Activated naive CD8-positive, alpha-beta T cell treated with anti-CD3 and anti-CD28 coated beads for 36 hours (primary cell): Measurements from ENCODE around the gene JAG1. TPM values are rescaled to one million over a fixed set of nuclear protein-coding genes. Genes with fewer than 3 reads are reported as not detected.

Experiments
- DNase-seq: peaks from one replicate; pipeline ENCODE4 v3.0.0; 2021
- H3K27ac Mint-ChIP-seq: one replicate; pipeline ENCODE4 v1.8.0; 2022; ENCODE audit warnings: mild to moderate bottlenecking, moderate library complexity, mixed read lengths
- H3K27me3 Mint-ChIP-seq: one replicate; pipeline ENCODE4 v1.8.0; 2022; ENCODE audit warnings: mild to moderate bottlenecking, mixed read lengths
- H3K36me3 Mint-ChIP-seq: one replicate; pipeline ENCODE4 v1.8.0; 2021; ENCODE audit warnings: mild to moderate bottlenecking, mixed read lengths
- H3K4me1 Mint-ChIP-seq: one replicate; pipeline ENCODE4 v1.8.0; 2021; ENCODE audit warnings: mixed read lengths
- H3K4me3 Mint-ChIP-seq: one replicate; pipeline ENCODE4 v1.8.0; 2022; ENCODE audit warnings: mild to moderate bottlenecking, moderate library complexity, mixed read lengths
- H3K9me3 Mint-ChIP-seq: one replicate; pipeline ENCODE4 v1.8.0; 2022; ENCODE audit warnings: mixed read lengths
- total RNA-seq, 2 experiments: library from RNA; stranded (reverse); gene quantifications; one replicate each; pipeline ENCODE4 v1.2.3, GENCODE V29; 2021

JAG1 gene
- total RNA-seq, 2 experiments from 2014 or later, result 0.19 TPM; not detected in 1

DNA sequence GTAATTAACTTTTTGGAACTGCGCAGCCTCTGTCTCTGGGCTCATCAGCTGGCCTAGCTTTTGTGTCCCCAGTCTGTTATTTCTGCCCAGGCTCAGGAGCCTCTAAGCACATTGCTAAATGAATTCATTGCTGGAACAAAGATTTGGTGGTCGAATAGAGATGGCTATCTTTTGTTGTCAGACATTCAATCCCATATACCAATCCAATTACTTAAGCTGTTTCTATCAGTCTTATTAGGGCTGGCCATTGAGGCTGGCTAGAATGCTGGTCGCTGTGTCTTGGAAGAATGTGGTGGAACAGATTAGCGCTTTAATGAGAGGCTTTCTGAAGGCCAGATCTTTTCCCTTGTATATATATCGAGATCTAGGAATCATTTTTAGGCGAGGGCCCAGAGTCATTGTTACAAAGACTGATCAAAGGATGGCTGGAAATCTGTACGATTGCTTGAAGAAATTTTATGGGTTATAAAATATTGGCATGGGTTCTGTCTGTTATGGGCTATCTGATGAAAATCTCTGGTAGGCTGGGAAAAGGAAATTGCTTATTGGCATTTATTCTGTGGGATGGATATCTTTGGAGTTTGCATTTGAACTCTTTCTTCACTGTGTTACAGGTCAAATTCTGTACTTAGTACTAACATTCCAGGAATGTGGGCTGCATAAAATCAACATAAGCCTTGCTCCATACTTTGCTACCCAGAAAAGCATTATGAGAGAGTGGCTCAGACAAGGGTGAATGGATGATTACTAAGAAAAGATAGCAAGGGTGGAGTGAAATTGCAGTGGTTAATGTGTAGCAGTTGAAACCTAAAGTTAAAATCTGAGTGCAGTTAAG, 34.8 kb upstream of the JAG1 start:
- H3K4me3 Mint-ChIP-seq, result no peak overlapping the region
- H3K9me3 Mint-ChIP-seq, result no peaks in the 10 kb centered on the region
- no peaks in the 10 kb centered on the region for H3K4me1 Mint-ChIP-seq
- DNase-seq, result no peak
- H3K27me3 Mint-ChIP-seq, result peaks cover 11% of the 10 kb centered on the region
- no peak overlapping the region for H3K27ac Mint-ChIP-seq
- no peaks in the 10 kb centered on the region for H3K36me3 Mint-ChIP-seq

DNA sequence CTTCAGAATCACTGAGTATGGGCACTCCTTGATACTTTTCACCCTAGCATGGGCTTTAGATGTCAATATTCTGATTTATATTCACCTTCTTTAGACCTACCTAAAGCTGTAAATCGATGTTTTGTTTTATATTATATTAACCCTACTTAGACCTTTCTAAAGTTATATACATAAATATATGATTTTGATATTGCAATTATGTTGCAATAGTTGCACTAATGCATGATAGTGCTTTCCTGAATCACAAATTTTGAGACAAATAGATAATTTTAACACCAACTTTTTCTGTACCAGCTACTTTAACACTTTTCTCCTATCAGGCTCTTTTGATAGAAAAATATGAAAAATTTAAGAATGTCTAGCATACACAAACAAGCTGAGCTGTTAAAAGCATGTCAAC, 34.0 kb upstream of the JAG1 start:
- Mint-ChIP-seq H3K4me3 (no peak overlapping the region), H3K27me3 (peaks cover 13% of the 10 kb centered on the region), H3K9me3 (no peaks in the 10 kb centered on the region), H3K27ac (no peak overlapping the region), H3K36me3 (peaks cover 1% of the 10 kb centered on the region), H3K4me1 (no peaks in the 10 kb centered on the region)
- no peak for DNase-seq

DNA sequence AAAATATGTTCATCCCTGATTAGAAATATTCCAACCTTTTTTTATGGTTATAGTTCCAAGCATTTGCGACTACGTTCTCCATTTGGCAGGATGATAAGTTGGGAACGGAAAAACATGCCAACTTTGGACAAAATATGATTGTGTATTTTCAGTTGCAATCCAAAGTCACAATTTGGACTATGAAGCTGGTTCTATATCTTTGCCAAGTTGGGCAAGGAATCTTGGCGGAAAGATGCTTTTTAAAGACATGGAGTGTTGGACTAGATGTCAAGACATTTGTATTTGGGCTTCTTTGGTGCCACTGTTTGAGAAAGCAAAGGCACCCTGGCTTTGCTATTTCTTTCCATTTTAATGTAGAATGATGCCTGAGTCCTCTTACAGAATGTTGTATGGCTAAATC, 33.3 kb upstream of the JAG1 start:
- no peaks in the 10 kb centered on the region for H3K9me3 Mint-ChIP-seq
- no peak overlapping the region for H3K27ac Mint-ChIP-seq
- H3K4me3 Mint-ChIP-seq, result no peak overlapping the region
- H3K36me3 Mint-ChIP-seq, result peaks cover 1% of the 10 kb centered on the region
- DNase-seq, result no peak
- no peaks in the 10 kb centered on the region for H3K4me1 Mint-ChIP-seq
- H3K27me3 Mint-ChIP-seq, result peaks cover 13% of the 10 kb centered on the region

DNA sequence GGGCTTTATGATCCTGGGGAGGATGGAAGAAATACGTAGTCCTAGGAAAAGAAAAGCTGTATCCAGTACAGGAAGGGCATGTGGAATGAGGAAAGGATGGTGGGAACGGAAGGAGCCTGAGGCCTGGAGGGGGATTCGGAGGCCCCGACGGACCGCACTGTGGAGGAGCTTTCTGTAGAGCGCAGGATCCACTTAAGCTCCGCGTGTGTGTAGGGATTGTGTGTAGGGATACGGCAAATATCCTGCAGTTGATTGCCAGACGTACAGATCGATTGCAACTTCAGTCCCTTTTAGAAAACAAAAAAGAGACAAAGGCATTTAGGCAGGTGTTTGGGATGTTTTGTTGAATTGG, 32.6 kb upstream of the JAG1 start:
- Mint-ChIP-seq H3K27ac (no peak overlapping the region), H3K27me3 (peaks cover 13% of the 10 kb centered on the region), H3K9me3 (no peaks in the 10 kb centered on the region), H3K4me3 (no peak overlapping the region), H3K4me1 (no peaks in the 10 kb centered on the region), H3K36me3 (peaks cover 1% of the 10 kb centered on the region)
- no peak for DNase-seq

DNA sequence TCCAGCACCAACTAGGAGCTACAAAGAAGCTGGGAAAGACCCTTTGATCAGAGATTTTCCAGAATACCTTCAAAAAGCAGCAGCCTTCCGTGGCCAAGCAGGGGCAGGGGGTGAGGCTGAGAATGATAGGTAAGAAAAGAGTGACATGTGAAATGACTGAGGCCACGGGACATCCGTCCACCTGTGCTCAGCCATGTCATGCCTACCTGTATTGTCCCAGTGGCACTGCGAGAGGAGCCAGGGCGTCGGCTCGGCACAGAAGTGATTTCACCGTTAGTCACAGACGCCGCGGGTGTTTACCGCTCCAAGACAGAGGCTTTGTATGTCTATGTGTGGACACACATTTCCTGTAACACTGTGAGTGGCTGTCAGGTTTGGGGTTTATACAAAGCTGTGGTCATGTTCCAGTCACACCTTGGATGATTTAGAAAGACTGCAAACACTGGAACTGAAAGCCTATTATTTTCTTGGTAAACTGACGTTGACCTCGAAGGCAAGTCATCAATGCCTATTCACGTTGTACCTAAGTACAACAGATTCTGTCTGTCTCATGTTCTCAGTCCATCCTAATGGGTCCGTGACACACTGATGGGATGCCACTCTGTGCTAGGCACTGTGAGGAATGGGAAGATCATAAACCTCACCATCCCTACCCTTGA, 32.1 kb upstream of the JAG1 start:
- H3K4me1 Mint-ChIP-seq, result no peaks in the 10 kb centered on the region
- H3K27ac Mint-ChIP-seq, result no peak overlapping the region
- DNase-seq, result no peak
- H3K36me3 Mint-ChIP-seq, result peaks cover 1% of the 10 kb centered on the region
- H3K9me3 Mint-ChIP-seq, result no peaks in the 10 kb centered on the region
- H3K4me3 Mint-ChIP-seq, result no peak overlapping the region
- peaks cover 13% of the 10 kb centered on the region for H3K27me3 Mint-ChIP-seq

DNA sequence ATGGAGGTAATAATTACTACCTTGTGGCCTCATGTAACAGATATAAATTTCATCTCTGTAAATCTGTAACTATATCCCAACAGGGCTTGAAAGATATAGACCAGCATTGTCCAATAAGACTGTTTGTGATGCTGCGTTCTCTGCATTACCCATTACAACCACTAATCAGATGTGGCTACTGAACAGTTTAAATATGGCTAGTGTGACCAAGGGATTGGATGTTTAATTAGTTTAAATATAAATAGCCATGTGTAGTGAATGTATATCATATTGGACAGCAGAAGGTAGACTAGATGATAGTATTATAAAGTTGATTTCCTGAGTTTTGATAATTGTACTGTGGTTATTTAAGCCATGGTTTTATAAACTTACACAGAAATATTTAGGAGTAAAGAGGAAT, 27.8 kb upstream of the JAG1 start:
- DNase-seq, result no peak
- peaks cover 1% of the 10 kb centered on the region for H3K36me3 Mint-ChIP-seq
- no peaks in the 10 kb centered on the region for H3K9me3 Mint-ChIP-seq
- H3K4me1 Mint-ChIP-seq, result no peaks in the 10 kb centered on the region
- H3K27ac Mint-ChIP-seq, result no peak overlapping the region
- no peak overlapping the region for H3K4me3 Mint-ChIP-seq
- H3K27me3 Mint-ChIP-seq, result peaks cover 16% of the 10 kb centered on the region

DNA sequence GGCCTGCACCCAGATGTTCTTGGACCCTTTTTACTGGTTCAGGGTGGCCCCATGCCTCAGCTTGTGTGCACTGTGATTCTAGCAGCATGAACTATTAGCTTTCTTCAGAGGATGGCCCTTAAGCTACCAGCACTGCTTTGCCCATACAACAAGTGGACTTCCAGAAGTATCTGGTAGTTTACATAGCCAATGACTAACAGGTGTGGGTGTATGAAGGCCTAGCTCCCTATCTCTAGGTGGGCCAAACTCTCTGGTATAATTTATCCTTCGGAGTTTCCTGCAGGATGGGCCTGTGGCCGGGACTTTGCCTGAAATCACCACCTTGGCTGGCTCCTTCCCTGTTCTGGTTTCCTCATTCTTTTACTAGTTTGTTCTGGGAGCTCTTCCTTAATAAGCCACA, 26.1 kb upstream of the JAG1 start:
- no peak overlapping the region for H3K27ac Mint-ChIP-seq
- no peak overlapping the region for H3K4me3 Mint-ChIP-seq
- no peaks in the 10 kb centered on the region for H3K9me3 Mint-ChIP-seq
- no peaks in the 10 kb centered on the region for H3K4me1 Mint-ChIP-seq
- peaks cover 11% of the 10 kb centered on the region for H3K27me3 Mint-ChIP-seq
- peaks cover 1% of the 10 kb centered on the region for H3K36me3 Mint-ChIP-seq
- no peak for DNase-seq

DNA sequence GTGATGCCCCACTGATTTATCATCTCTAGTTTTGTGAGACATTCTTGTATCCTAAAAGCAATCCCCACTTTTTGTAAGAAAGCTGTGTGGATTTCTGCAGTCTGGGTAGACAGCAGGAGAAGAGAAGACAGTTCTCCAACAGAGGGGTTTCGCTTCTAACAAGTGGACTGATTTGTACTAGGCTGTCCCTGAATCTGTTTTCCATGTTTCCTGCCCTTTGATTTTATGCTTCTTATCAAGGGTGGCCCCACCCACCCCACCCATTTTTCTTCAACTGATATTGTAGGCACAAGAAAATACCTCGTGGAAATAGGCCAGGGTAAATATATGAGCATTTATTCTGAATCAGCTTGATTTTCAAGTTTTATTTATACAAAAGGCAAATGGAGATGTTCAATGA, 25.7 kb upstream of the JAG1 start:
- Mint-ChIP-seq H3K4me3 (no peak overlapping the region), H3K36me3 (peaks cover 1% of the 10 kb centered on the region), H3K27ac (no peak overlapping the region), H3K27me3 (peaks cover 11% of the 10 kb centered on the region), H3K9me3 (no peaks in the 10 kb centered on the region), H3K4me1 (no peaks in the 10 kb centered on the region)
- no peak for DNase-seq

DNA sequence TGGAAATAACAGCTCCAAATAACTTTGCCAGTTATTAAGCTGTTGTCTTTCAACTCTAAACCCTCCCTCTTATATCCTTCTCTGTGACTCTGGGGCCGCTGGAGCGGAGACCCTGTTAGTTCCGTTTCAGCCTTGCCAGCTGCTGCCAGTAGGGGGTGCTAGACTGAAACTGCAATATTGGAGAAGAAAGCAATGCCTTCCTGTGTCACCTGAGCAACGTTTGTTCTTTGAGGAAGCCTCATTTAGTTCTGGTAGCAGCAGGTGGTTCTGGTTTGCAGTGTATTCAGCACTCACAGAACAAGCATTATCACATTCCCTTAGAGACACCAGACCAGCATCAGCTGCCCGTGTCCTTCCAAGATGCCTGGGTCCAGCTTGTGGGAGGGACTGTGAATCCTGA, 22.9 kb upstream of the JAG1 start:
- DNase-seq, result no peak
- no peaks in the 10 kb centered on the region for H3K9me3 Mint-ChIP-seq
- no peak overlapping the region for H3K4me3 Mint-ChIP-seq
- no peak overlapping the region for H3K27ac Mint-ChIP-seq
- no peaks in the 10 kb centered on the region for H3K4me1 Mint-ChIP-seq
- peaks cover 15% of the 10 kb centered on the region for H3K27me3 Mint-ChIP-seq
- H3K36me3 Mint-ChIP-seq, result no peaks in the 10 kb centered on the region

DNA sequence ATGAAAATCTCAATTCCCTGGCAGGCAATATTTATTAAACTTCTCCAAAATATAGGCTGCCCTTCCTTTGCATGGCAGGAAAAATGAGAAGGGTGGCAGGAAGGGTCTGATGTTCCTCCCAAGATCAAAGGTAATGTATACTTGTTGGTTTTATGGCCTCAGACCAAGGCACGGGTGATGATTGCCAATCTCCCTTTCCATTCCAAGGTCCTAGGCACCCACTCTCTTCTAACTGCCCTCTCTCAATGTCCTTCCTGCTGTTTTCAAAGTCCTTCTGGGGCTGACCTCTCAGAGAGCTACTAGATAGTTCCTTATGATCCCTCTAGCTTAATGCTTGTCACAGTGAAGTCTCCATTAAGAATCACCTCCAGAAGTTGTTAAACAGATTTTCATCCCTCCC, 15.6 kb upstream of the JAG1 start:
- Mint-ChIP-seq H3K9me3 (no peaks in the 10 kb centered on the region), H3K4me3 (no peak overlapping the region), H3K4me1 (no peaks in the 10 kb centered on the region), H3K27ac (no peak overlapping the region), H3K27me3 (peaks cover 7% of the 10 kb centered on the region), H3K36me3 (no peaks in the 10 kb centered on the region)
- no peak for DNase-seq

DNA sequence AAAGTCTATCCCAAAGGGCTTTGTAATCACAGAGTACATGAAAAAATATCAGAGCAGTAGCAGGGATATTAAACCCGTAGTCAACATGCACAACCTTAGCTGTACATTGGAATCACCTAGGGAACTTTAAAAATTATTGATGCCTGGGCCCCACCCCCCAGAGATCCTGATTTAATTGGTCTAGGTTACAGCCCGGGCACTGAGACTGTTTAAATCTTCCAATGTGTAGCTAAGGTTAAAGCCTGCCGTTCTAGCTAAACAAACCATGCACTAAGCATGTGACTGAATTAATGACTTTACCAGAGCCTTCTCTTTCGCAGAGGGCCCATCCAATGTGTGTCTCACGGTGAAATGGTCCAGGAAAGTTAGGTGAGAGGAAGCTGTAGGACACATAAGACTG, 14.1 kb upstream of the JAG1 start:
- Mint-ChIP-seq H3K4me1 (no peaks in the 10 kb centered on the region), H3K27ac (no peak overlapping the region)

DNA sequence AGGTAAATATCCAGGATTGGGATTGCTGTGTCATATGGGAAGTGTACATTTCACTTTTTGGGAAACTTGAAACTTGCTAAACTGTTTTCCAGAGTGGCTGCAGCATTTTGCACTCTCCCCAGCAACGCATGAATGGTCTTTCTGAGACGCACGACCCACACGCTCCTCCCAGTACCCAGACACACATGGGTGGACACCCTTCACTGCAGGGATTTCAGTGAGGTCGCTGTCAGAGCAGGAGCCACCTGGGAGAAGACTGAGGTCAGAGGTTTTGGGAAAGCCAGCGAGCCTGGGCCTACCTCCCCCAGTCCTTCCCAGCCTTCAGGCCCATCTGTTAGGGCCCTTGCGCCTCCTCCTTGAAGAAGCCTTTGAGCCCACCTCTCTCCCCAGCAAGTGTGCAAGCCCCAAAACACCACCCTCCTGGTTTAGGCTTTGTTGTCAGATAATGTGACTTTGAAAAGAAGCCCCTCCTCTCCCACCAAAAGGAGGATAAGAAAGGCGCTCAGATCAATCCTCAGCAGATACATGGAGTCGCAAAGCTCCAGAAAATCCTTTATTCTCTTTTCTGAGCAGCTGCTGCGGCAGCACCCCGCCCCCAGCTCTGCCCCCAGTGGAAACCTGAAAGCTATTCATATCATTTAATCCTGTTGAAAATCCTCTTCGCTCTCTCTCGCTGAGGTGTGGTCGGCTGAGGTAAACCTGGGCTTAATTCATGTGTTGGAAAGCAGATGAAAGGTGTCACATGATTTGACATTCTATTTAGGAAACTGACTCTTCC, 12.7 kb upstream of the JAG1 start:
- Mint-ChIP-seq H3K4me1 (no peaks in the 10 kb centered on the region), H3K27ac (no peak overlapping the region), H3K36me3 (no peaks in the 10 kb centered on the region), H3K4me3 (no peak overlapping the region), H3K27me3 (no peaks in the 10 kb centered on the region), H3K9me3 (no peaks in the 10 kb centered on the region)
- no peak for DNase-seq

More for the DNA sequence above, 14.1 kb upstream of the JAG1 start:
- H3K36me3 Mint-ChIP-seq, result no peaks in the 10 kb centered on the region
- H3K27me3 Mint-ChIP-seq, result no peaks in the 10 kb centered on the region
- H3K4me3 Mint-ChIP-seq, result no peak overlapping the region
- no peak for DNase-seq
- H3K9me3 Mint-ChIP-seq, result no peaks in the 10 kb centered on the region

DNA sequence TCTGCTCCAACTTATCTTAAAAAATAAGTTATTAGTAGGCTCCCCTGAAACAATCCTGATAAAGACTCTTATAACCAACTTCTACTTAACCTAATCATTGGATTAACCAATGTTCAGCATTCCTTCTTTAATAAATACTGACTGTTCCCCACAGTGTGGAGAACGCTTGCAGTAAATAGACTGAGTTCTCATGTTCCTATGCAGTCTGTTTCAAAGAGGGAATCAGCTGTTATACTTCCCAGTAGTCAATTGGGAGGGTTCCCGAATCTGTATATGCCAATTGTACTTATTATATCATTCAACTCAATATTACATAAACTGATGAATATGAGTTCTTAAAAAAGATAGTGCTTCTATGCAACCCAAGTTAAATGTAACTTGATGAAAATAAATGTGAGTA, 9.7 kb upstream of the JAG1 start:
- Mint-ChIP-seq H3K4me3 (no peak overlapping the region), H3K9me3 (no peaks in the 10 kb centered on the region), H3K27me3 (peaks cover 6% of the 10 kb centered on the region), H3K27ac (no peak overlapping the region), H3K36me3 (no peaks in the 10 kb centered on the region), H3K4me1 (no peaks in the 10 kb centered on the region)
- no peak for DNase-seq

DNA sequence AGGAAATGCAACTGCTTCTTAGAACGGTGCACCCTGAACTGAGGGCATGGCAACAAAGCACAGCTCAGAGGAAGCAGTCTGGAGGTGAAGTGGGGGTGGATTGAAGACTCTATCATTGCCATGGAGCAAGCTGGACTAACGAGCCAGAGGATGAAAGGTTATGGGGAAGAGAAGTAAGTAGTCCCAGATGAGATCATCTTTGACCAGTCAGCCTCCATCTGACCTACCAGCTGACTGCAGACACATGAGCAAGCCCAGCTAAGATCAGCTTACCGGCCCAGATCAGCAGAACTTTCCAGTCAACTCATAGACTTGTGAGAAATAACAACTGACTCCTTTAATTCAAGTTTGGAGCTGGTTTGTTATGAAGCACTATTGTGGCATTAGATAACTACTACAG, 9.1 kb upstream of the JAG1 start:
- DNase-seq, result no peak
- Mint-ChIP-seq H3K4me1 (no peaks in the 10 kb centered on the region), H3K27ac (no peak overlapping the region), H3K27me3 (peaks cover 9% of the 10 kb centered on the region), H3K36me3 (no peaks in the 10 kb centered on the region), H3K4me3 (no peak overlapping the region), H3K9me3 (no peaks in the 10 kb centered on the region)

DNA sequence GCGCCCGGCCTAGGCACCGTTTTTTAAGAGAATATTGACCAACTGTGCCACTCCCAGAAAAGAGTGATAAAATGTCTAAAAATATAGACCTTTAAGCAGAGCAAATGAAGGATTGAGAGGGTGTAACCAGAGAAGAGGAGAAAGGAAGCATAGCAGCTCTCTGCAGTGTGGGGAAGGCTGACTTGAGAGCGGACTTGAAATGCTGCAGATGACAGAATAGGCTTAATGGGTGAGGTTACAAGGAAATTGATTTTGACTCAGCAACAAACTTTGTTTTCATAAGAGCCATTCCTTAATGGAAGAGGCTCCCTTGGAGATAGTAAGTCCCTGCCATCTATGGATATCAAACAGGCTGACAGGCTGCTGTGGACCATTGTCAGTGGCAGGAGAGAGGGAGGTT, 7.7 kb upstream of the JAG1 start:
- H3K9me3 Mint-ChIP-seq, result no peaks in the 10 kb centered on the region
- peaks cover 23% of the 10 kb centered on the region for H3K27me3 Mint-ChIP-seq
- H3K4me3 Mint-ChIP-seq, result no peak overlapping the region
- no peak overlapping the region for H3K27ac Mint-ChIP-seq
- no peaks in the 10 kb centered on the region for H3K4me1 Mint-ChIP-seq
- no peaks in the 10 kb centered on the region for H3K36me3 Mint-ChIP-seq
- DNase-seq, result no peak
